ENCODE data around the gene RNF169. TPM values are rescaled to one million over a fixed set of nuclear protein-coding genes. Genes with fewer than 3 reads are reported as not detected.

RNF169 gene
- total and polyA plus RNA-seq, 9 of the 15 experiments (the other 6 are each of a cell fraction or from before 2014, with no cell fraction given) = 0.68 to 18.1 (median 10.1) TPM

GRCh38 chr11:74749127-74749964, 697 bp downstream of the RNF169 start (continued):
- no peak for TF ChIP-seq ZNF282 (CRISPR knock-in tag; IDR thresholded peaks at IDR 0.05)
- TF ChIP-seq HNRNPK (IDR thresholded peaks at IDR 0.05; ENCODE audit: low read depth, low read length, poor library complexity, severe bottlenecking) = no peak
- no peak for TF ChIP-seq CREB5 (CRISPR knock-in tag; IDR thresholded peaks at IDR 0.05)
- TF ChIP-seq ZC3H4 (CRISPR knock-in tag; IDR thresholded peaks at IDR 0.05; ENCODE audit: borderline replicate concordance) = no peak
- no peak for TF ChIP-seq SNAPC5 (CRISPR knock-in tag; IDR thresholded peaks at IDR 0.05)
- no peak for TF ChIP-seq RNF2 (IDR thresholded peaks at IDR 0.05)
- no peak; the same call in 1 of the 2 replicates for TF ChIP-seq XRCC5 (IDR thresholded peaks at IDR 0.05; ENCODE audit: low read depth, low read length)
- TF ChIP-seq STAT6 (CRISPR knock-in tag; IDR thresholded peaks at IDR 0.05) = no peak
- TF ChIP-seq ELF2 (CRISPR knock-in tag; IDR thresholded peaks at IDR 0.05) = no peak
- TF ChIP-seq FOXA3 (CRISPR knock-in tag; conservative IDR thresholded peaks at IDR 0.05 in 1 of 2, IDR thresholded peaks at IDR 0.05 in 1 of 2) = no peak
- no peak for TF ChIP-seq ZNF512 (tag; IDR thresholded peaks at IDR 0.05)
- TF ChIP-seq ELK3 (CRISPR knock-in tag; IDR thresholded peaks at IDR 0.05) = no peak
- no peak for TF ChIP-seq ZNF274 (IDR thresholded peaks at IDR 0.05; ENCODE audit: borderline replicate concordance, low read depth, low read length)
- peak; percentile 83 for TF ChIP-seq ZFX (CRISPR knock-in tag; IDR thresholded peaks at IDR 0.05)
- TF ChIP-seq RAD51 (IDR thresholded peaks at IDR 0.05; ENCODE audit: borderline replicate concordance, low read depth) = no peak
- no peak for TF ChIP-seq ELF1 (tag; IDR thresholded peaks at IDR 0.05)
- no peak for TF ChIP-seq ZNF311 (CRISPR knock-in tag; IDR thresholded peaks at IDR 0.05)
- TF ChIP-seq ZKSCAN1 (IDR thresholded peaks at IDR 0.05; ENCODE audit: low read depth, low read length) = no peak
- TF ChIP-seq TCFL5 (CRISPR knock-in tag; conservative IDR thresholded peaks at IDR 0.05) = no peak
- TF ChIP-seq TEAD2 (tag; IDR thresholded peaks at IDR 0.05) = no peak
- TF ChIP-seq HMG20B (CRISPR knock-in tag; IDR thresholded peaks at IDR 0.05) = no peak
- TF ChIP-seq ETS2 (tag; IDR thresholded peaks at IDR 0.05; ENCODE audit: borderline replicate concordance, poor library complexity, severe bottlenecking) = no peak

Measured in K562 (cell line).